Stomach (tissue), 4 donors: Measurements from ENCODE around the gene UST.

Experiments used
- EP300 ChIP-seq: sonication (generic); formaldehyde crosslinking; IDR thresholded peaks from one replicate; pipeline ENCODE4 v1.6.1; 2017; ENCODE audit warnings: antibody characterized with exemption
- POLR2A ChIP-seq, 4 donors: fragments of 450-650 bp; IDR thresholded peaks; one replicate each; pipeline ENCODE4 v1.6.1; 2016; ENCODE audit warnings: antibody characterized with exemption in 4 of 4, control low read depth in 2 of 4, mild to moderate bottlenecking in 1 of 4, moderate library complexity in 1 of 4
- POLR2AphosphoS5 ChIP-seq, 3 donors: sonication (generic); formaldehyde crosslinking; IDR thresholded peaks; one replicate each; pipeline ENCODE4 v1.6.1; 2016; ENCODE audit warnings: antibody characterized with exemption in 3 of 3
- TF ChIP-seq, protein P1 (sequence below), 7 experiments: fragments of 450-650 bp in 4 of 7; fragments of 200-600 bp in 3 of 7; sonication (generic) in 3 of 7; IDR thresholded peaks; one replicate each; pipeline ENCODE4 v1.5.1; 2016 to 2019; ENCODE audit warnings: antibody characterized with exemption in 7 of 7, control low read depth in 2 of 7, mild to moderate bottlenecking in 1 of 7

DNA sequence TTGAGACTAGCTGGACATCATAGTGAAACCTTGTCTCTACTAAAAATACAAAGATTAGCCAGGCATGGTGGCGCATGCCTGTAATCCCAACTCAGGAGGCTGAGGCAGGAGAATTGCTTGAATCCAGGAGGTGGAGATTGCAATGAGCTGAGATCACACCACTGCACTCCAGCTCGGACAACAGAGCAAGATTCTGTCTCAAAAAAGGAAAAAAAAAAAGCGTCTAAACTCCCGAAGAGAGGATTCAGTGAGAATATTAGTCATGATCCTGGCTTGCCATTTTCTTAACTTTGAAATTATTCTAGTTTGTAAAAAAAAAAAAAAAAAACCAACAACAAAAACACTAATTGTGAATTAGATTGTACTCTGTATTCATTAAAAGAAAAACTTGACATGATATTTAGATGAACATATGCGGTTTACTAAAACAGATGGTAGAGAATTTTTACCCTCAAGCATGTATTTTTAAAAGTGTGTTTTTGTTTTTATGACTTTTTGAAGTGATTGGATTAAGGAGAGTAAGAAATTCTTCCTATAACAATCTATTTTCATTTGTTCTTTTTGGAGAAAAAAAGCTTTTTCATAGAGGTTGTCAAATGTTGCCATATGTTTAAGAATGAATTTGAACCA lies 80.7 kb downstream of the UST start:
- no peak for TF ChIP-seq EP300
- TF ChIP-seq, protein P1, sequence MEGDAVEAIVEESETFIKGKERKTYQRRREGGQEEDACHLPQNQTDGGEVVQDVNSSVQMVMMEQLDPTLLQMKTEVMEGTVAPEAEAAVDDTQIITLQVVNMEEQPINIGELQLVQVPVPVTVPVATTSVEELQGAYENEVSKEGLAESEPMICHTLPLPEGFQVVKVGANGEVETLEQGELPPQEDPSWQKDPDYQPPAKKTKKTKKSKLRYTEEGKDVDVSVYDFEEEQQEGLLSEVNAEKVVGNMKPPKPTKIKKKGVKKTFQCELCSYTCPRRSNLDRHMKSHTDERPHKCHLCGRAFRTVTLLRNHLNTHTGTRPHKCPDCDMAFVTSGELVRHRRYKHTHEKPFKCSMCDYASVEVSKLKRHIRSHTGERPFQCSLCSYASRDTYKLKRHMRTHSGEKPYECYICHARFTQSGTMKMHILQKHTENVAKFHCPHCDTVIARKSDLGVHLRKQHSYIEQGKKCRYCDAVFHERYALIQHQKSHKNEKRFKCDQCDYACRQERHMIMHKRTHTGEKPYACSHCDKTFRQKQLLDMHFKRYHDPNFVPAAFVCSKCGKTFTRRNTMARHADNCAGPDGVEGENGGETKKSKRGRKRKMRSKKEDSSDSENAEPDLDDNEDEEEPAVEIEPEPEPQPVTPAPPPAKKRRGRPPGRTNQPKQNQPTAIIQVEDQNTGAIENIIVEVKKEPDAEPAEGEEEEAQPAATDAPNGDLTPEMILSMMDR (IDR thresholded peaks at IDR 0.05), result no peak
- TF ChIP-seq POLR2A (IDR thresholded peaks at IDR 0.05), result no peak
- TF ChIP-seq POLR2AphosphoS5 (IDR thresholded peaks at IDR 0.05), result no peak
